ENCODE results near the gene ASZ1. TPM values are rescaled to one million over a fixed set of nuclear protein-coding genes. Genes with fewer than 3 reads are reported as not detected.

The ASZ1 gene
- total RNA-seq, 1 donor from 2014 or later = not detected

- Histone ChIP-seq H3K36me3 (no peaks in the 10 kb centered on the region), H3K27ac (replicated peaks) (no peak overlapping the region), H3K4me3 (no peak overlapping the region), H3K9me3 (replicated peaks) (peaks cover 4% of the 10 kb centered on the region), H3K27me3 (ENCODE audit: low read depth) (peaks cover 29% of the 10 kb centered on the region), H3K4me1 (no peaks in the 10 kb centered on the region)
- no peak for DNase-seq
- intact Hi-C loops (cut with micrococcal nuclease) = no loop called here
- no peak for TF ChIP-seq CTCF (IDR thresholded peaks at IDR 0.05; ENCODE audit: borderline replicate concordance)
Observed at GRCh38 chr7:117350027-117350426, 77.3 kb downstream of the ASZ1 start.

DNA sequence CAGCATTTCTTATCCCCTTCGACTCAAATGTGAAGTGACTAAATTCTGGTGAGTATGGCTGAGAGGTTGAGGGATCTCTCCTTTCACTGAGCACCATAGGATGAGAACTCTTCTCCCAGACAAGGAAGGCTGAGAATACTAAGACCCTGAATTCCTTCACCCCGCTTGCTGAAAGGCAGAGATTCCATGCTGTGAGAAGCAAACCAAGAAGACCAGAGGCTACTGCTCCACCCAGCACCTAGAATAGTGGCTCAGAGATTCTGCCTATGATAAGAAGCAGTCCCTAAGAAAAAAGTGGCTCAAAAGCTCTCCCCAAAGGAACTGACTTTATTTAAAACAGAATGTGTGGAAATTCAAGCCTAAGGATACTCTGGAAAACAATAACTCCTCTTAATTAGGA lies 77.7 kb downstream of the ASZ1 start:
- no peak for TF ChIP-seq CTCF (IDR thresholded peaks at IDR 0.05; ENCODE audit: borderline replicate concordance)
- Histone ChIP-seq H3K9me3 (replicated peaks) (peaks cover 4% of the 10 kb centered on the region), H3K36me3 (no peaks in the 10 kb centered on the region), H3K4me1 (no peaks in the 10 kb centered on the region), H3K27me3 (ENCODE audit: low read depth) (peaks cover 29% of the 10 kb centered on the region), H3K27ac (replicated peaks) (no peak overlapping the region), H3K4me3 (no peak overlapping the region)
- DNase-seq = no peak
- intact Hi-C loops (cut with micrococcal nuclease) = no loop called here

GRCh38 chr7:117347962-117348672 lies 79.2 kb downstream of the ASZ1 start:
- H3K27ac ChIP-seq (replicated peaks) = no peak overlapping the region
- no peak overlapping the region for H3K4me3 ChIP-seq
- H3K27me3 ChIP-seq (ENCODE audit: low read depth) = peaks cover 29% of the 10 kb centered on the region
- no peak for DNase-seq
- intact Hi-C loops (cut with micrococcal nuclease) = no loop called here
- no peaks in the 10 kb centered on the region for H3K36me3 ChIP-seq
- TF ChIP-seq CTCF (IDR thresholded peaks at IDR 0.05; ENCODE audit: borderline replicate concordance) = no peak
- no peaks in the 10 kb centered on the region for H3K9me3 ChIP-seq (replicated peaks)
- H3K4me1 ChIP-seq = no peaks in the 10 kb centered on the region

DNA sequence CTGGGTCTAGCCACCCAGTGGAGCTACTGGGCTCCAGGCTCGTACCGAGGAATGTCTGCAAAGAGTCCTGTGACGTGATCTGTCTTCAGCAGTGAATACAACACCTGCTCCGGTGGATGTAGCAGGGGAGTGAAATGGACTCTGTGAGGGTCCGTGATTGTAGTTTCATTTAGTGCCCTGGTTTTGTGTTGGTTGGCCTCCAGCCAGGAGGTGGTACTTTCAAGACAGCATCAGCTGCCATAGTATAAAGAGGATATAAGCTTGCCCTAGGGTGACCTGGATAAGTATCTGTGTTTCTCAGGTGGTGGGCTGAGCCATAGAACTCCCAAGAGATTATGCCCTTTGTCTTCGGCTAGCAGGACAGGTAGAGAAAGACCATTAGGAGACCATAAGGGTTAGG lies 79.8 kb downstream of the ASZ1 start:
- TF ChIP-seq CTCF (IDR thresholded peaks at IDR 0.05; ENCODE audit: borderline replicate concordance) = no peak
- intact Hi-C loops (cut with micrococcal nuclease) = no loop called here
- Histone ChIP-seq H3K27me3 (ENCODE audit: low read depth) (peaks cover 29% of the 10 kb centered on the region), H3K4me1 (no peaks in the 10 kb centered on the region), H3K36me3 (no peaks in the 10 kb centered on the region), H3K27ac (replicated peaks) (no peak overlapping the region), H3K9me3 (replicated peaks) (no peaks in the 10 kb centered on the region), H3K4me3 (no peak overlapping the region)
- DNase-seq = no peak

GRCh38 chr7:117346161-117346560 lies 81.1 kb downstream of the ASZ1 start:
- H3K9me3 ChIP-seq (replicated peaks) = no peaks in the 10 kb centered on the region
- H3K36me3 ChIP-seq = no peaks in the 10 kb centered on the region
- no peak overlapping the region for H3K4me3 ChIP-seq
- H3K27ac ChIP-seq (replicated peaks) = no peak overlapping the region
- DNase-seq = no peak
- no peaks in the 10 kb centered on the region for H3K4me1 ChIP-seq
- TF ChIP-seq CTCF (IDR thresholded peaks at IDR 0.05; ENCODE audit: borderline replicate concordance) = no peak
- H3K27me3 ChIP-seq (ENCODE audit: low read depth) = peaks cover 29% of the 10 kb centered on the region
- intact Hi-C loops (cut with micrococcal nuclease) = no loop called here
